RWPE2 (cell line): ENCODE measurements around the gene SLC47A2.

ENCODE experiments used
- ATAC-seq: fragments of 200-7000 bp; cut with Tn5 transposase; 3 replicates; pipeline ENCODE4 v1.9.1; 2021; ENCODE audit warnings: low read depth
- DNase-seq: peaks from one replicate; pipeline ENCODE4 v3.0.0-alpha.2; 2020; ENCODE audit warnings: low spot score
- H3K27ac ChIP-seq: fragments of 450-650 bp; 2 replicates; pipeline ENCODE4 v1.5.1; 2017; ENCODE audit warnings: mild to moderate bottlenecking; ENCODE audit not compliant: poor library complexity, severe bottlenecking
- H3K27me3 ChIP-seq: fragments of 250-450 bp; sonication (Bioruptor Pico); 2 replicates; pipeline ENCODE4 v1.5.1; 2021; ENCODE audit warnings: mild to moderate bottlenecking, moderate library complexity; ENCODE audit not compliant: insufficient read depth, poor library complexity, severe bottlenecking
- H3K36me3 ChIP-seq: fragments of 250-450 bp; sonication (Bioruptor Pico); 2 replicates; pipeline ENCODE4 v1.5.1; 2020; ENCODE audit warnings: low read depth, mild to moderate bottlenecking, moderate library complexity
- H3K4me1 ChIP-seq: fragments of 250-450 bp; sonication (Bioruptor Pico); 2 replicates; pipeline ENCODE4 v1.5.1; 2021; ENCODE audit warnings: mild to moderate bottlenecking, moderate library complexity; ENCODE audit not compliant: insufficient read depth, poor library complexity, severe bottlenecking
- H3K4me3 ChIP-seq: fragments of 250-450 bp; sonication (Bioruptor Pico); 2 replicates; pipeline ENCODE4 v1.5.1; 2021; ENCODE audit warnings: mild to moderate bottlenecking, moderate library complexity; ENCODE audit not compliant: severe bottlenecking
- H3K9me3 ChIP-seq: fragments of 250-450 bp; sonication (Bioruptor Pico); 2 replicates; pipeline ENCODE4 v1.5.1; 2021; ENCODE audit warnings: mild to moderate bottlenecking, moderate library complexity; ENCODE audit not compliant: severe bottlenecking
- TF ChIP-seq, protein P1 (sequence below): fragments of 450-650 bp; IDR thresholded peaks from one replicate; pipeline ENCODE4 v1.5.1; 2017; ENCODE audit warnings: mild to moderate bottlenecking, moderate library complexity; ENCODE audit not compliant: poor library complexity, severe bottlenecking

Gene SLC47A2

DNA sequence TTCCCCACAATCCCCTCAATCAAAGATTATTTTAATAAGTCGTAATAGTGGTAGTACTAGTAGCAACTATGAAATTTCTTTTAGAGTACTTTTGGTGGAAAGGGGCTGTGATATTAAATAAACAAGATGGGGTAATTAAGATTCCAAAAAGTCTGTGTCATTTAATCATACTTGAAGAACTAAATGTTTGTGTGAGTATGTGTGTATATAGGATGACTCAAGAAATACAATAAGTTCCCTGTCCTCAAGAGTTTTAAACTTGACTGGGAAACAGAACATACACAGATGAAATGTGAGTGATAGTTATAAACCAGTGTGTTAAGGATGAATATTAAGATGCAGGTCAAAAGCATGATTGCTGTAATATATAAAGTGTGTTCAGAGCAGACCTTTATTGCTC is 65.6 kb downstream of the SLC47A2 start:
- peaks cover 49% of the 10 kb centered on the region for H3K36me3 ChIP-seq
- peaks cover 41% of the 10 kb centered on the region for H3K4me1 ChIP-seq
- DNase-seq: no peak
- peak overlapping the region; percentile 75 for H3K27ac ChIP-seq
- ATAC-seq: 0 out of 3 replicates have a peak, but pooled peaks have one; percentile 5
- no peaks in the 10 kb centered on the region for H3K27me3 ChIP-seq
- TF ChIP-seq, protein P1, sequence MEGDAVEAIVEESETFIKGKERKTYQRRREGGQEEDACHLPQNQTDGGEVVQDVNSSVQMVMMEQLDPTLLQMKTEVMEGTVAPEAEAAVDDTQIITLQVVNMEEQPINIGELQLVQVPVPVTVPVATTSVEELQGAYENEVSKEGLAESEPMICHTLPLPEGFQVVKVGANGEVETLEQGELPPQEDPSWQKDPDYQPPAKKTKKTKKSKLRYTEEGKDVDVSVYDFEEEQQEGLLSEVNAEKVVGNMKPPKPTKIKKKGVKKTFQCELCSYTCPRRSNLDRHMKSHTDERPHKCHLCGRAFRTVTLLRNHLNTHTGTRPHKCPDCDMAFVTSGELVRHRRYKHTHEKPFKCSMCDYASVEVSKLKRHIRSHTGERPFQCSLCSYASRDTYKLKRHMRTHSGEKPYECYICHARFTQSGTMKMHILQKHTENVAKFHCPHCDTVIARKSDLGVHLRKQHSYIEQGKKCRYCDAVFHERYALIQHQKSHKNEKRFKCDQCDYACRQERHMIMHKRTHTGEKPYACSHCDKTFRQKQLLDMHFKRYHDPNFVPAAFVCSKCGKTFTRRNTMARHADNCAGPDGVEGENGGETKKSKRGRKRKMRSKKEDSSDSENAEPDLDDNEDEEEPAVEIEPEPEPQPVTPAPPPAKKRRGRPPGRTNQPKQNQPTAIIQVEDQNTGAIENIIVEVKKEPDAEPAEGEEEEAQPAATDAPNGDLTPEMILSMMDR: no peak
- no peaks in the 10 kb centered on the region for H3K9me3 ChIP-seq
- peak overlapping the region; percentile 51 for H3K4me3 ChIP-seq

DNA sequence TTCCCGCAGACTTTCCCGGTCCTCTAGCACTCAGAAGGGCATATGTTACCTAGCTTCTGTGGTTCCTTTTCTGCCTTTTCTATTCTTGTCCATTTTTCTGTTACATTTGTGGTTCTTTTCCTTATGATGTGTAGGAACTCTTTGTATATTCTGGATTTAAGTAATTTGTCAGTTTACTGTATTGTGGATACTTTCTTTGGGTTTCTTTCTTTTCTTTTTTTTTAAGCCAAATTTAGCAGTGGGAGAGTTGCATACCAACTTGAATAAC is 67.2 kb downstream of the SLC47A2 start:
- DNase-seq (no peak), ATAC-seq (no peak)
- Histone ChIP-seq H3K27ac (peak overlapping the region; percentile 75), H3K27me3 (no peaks in the 10 kb centered on the region), H3K4me1 (peaks cover 49% of the 10 kb centered on the region), H3K4me3 (peak overlapping the region; percentile 51), H3K36me3 (peaks cover 33% of the 10 kb centered on the region), H3K9me3 (no peaks in the 10 kb centered on the region)
- TF ChIP-seq, protein P1: no peak

- Histone ChIP-seq H3K9me3 (no peaks in the 10 kb centered on the region), H3K27me3 (no peaks in the 10 kb centered on the region), H3K36me3 (peaks cover 28% of the 10 kb centered on the region), H3K27ac (peak within 1 kb of the TSS; percentile 75), H3K4me3 (peak within 1 kb of the TSS; percentile 51), H3K4me1 (peaks cover 49% of the 10 kb centered on the region)
- DNase-seq (peak; percentile 97), ATAC-seq (peak; percentile 89)
- TF ChIP-seq, protein P1: peak; percentile 30
These were observed 67.7 kb downstream of the SLC47A2 start, which contains the start of gene ALDH3A2 for GRCh38 chr17:19648475-19649273. ALDH3A2 (plus strand) TSS chr17:19648751; CDS start chr17:19648972, 221 bp downstream.

- peak; percentile 71 for DNase-seq
- H3K9me3 ChIP-seq: no peaks in the 10 kb centered on the region
- H3K36me3 ChIP-seq: peaks cover 20% of the 10 kb centered on the region
- peak overlapping the region; percentile 51 for H3K4me3 ChIP-seq
- H3K27ac ChIP-seq: peak overlapping the region; percentile 75
- peaks cover 49% of the 10 kb centered on the region for H3K4me1 ChIP-seq
- no peaks in the 10 kb centered on the region for H3K27me3 ChIP-seq
- ATAC-seq: peak; percentile 34
- TF ChIP-seq, protein P1: no peak
These were observed 68.5 kb downstream of the SLC47A2 start for GRCh38 chr17:19647697-19648474.
